NK-92 (cell line): ENCODE measurements around the gene ID3.
A peak's percentile ranks its signal among the peaks of the same experiment; 100 is the strongest.
"Not testable (repeated sequence)": the region's sequence is repeated elsewhere in the genome, so short reads cannot be mapped to it uniquely, and the experiment has no call there.

Experiments used
- DNase-seq: peaks from one replicate; lab custom pipeline; 2025; ENCODE audit not compliant: unreplicated experiment; lab: John Stamatoyannopoulos, UW

ID3 gene

GRCh38 chr1:23553231-23554126, 5.8 kb downstream of the ID3 start:
- no peak for DNase-seq

- no peak for DNase-seq
Measured at GRCh38 chr1:23551849-23552248, 7.5 kb downstream of the ID3 start.

GRCh38 chr1:23548704-23549143, 10.6 kb downstream of the ID3 start:
- DNase-seq = no peak

GRCh38 chr1:23546897-23547584, 12.3 kb downstream of the ID3 start:
- DNase-seq = no peak

GRCh38 chr1:23545851-23546250, 13.4 kb downstream of the ID3 start:
- DNase-seq = no peak

GRCh38 chr1:23544444-23545389, 14.6 kb downstream of the ID3 start:
- DNase-seq = no peak

- DNase-seq = no peak
Measured at GRCh38 chr1:23543707-23544443, 15.4 kb downstream of the ID3 start.

- DNase-seq = not testable (repeated sequence)
Measured at GRCh38 chr1:23542940-23543339, 16.4 kb downstream of the ID3 start.

- DNase-seq = peak; percentile 62
Measured at GRCh38 chr1:23539698-23540266, 19.5 kb downstream of the ID3 start.

- no peak for DNase-seq
Measured at GRCh38 chr1:23537296-23537973, 21.9 kb downstream of the ID3 start.

- no peak for DNase-seq
Measured at GRCh38 chr1:23533246-23534023, 25.9 kb downstream of the ID3 start.

- no peak for DNase-seq
Measured at GRCh38 chr1:23531562-23532094, 27.7 kb downstream of the ID3 start.

- peak; percentile 23 for DNase-seq
Measured at GRCh38 chr1:23530747-23531561, 28.3 kb downstream of the ID3 start, which contains the start of gene E2F2. Gene E2F2 (minus strand): TSS chr1:23531233. CDS start chr1:23530793, 440 bp downstream.

GRCh38 chr1:23530087-23530746, 29.1 kb downstream of the ID3 start:
- no peak for DNase-seq

- no peak for DNase-seq
Measured at GRCh38 chr1:23529146-23530086, 29.9 kb downstream of the ID3 start.
